PFSK-1 (cell line): Measurements from ENCODE around the gene JAK1.

Experiments
- FOXP2 ChIP-seq: optimal IDR thresholded peaks from 2 replicates; pipeline ENCODE3; 2011; ENCODE audit warnings: borderline replicate concordance, control low read depth, inconsistent platforms; ENCODE audit not compliant: insufficient read depth; ENCODE audit errors: extremely low read length, extremely low read depth
- POLR2AphosphoS5 ChIP-seq: IDR thresholded peaks from 2 replicates; pipeline ENCODE4 v1.6.1; 2012; ENCODE audit warnings: low read depth, mild to moderate bottlenecking, control low read depth, low read length, moderate library complexity
- SIN3A ChIP-seq: IDR thresholded peaks from 2 replicates; pipeline ENCODE4 v1.6.1; 2012; ENCODE audit warnings: mild to moderate bottlenecking, low read length, moderate library complexity, borderline replicate concordance; ENCODE audit not compliant: insufficient read depth
- TAF1 ChIP-seq: IDR thresholded peaks from 2 replicates; pipeline ENCODE4 v1.6.1; 2012; ENCODE audit warnings: low read length, control low read depth, borderline replicate concordance; ENCODE audit not compliant: insufficient read depth
- TF ChIP-seq, protein P1 (sequence below), 2 experiments: IDR thresholded peaks; 2 replicates each; pipeline versions ENCODE4 v1.6.1 to v1.8.0; 2011 to 2012; ENCODE audit warnings: low read depth in 2 of 2, low read length in 2 of 2, control low read depth in 1 of 2, inconsistent platforms in 1 of 2, mild to moderate bottlenecking in 1 of 2, moderate library complexity in 1 of 2; ENCODE audit not compliant: insufficient read depth in 1 of 2

DNA sequence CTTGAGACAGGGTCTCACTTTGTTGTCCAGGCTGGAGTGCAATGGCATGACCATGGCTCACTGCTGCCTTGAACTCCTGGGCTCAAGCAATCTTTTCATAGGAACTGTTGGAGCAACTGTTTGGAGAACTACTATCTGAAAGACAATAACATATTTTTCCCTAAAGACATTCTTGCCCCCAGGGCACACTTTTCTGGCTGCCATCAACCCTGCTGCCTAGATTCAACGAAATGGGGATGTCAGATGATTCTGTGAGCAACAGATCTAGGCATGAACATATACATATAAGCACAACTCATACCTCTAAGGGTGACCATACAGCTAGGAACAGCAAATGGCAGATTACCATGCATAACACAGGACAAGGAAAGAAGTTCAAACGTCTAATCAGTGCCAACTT, 27.4 kb downstream of the JAK1 start:
- TF ChIP-seq, protein P1, sequence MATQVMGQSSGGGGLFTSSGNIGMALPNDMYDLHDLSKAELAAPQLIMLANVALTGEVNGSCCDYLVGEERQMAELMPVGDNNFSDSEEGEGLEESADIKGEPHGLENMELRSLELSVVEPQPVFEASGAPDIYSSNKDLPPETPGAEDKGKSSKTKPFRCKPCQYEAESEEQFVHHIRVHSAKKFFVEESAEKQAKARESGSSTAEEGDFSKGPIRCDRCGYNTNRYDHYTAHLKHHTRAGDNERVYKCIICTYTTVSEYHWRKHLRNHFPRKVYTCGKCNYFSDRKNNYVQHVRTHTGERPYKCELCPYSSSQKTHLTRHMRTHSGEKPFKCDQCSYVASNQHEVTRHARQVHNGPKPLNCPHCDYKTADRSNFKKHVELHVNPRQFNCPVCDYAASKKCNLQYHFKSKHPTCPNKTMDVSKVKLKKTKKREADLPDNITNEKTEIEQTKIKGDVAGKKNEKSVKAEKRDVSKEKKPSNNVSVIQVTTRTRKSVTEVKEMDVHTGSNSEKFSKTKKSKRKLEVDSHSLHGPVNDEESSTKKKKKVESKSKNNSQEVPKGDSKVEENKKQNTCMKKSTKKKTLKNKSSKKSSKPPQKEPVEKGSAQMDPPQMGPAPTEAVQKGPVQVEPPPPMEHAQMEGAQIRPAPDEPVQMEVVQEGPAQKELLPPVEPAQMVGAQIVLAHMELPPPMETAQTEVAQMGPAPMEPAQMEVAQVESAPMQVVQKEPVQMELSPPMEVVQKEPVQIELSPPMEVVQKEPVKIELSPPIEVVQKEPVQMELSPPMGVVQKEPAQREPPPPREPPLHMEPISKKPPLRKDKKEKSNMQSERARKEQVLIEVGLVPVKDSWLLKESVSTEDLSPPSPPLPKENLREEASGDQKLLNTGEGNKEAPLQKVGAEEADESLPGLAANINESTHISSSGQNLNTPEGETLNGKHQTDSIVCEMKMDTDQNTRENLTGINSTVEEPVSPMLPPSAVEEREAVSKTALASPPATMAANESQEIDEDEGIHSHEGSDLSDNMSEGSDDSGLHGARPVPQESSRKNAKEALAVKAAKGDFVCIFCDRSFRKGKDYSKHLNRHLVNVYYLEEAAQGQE (IDR thresholded peaks at IDR 0.05; ENCODE audit: insufficient read depth in 1 of 2, low read depth in 2 of 2, low read length in 2 of 2) = no peak
- TF ChIP-seq TAF1 (no peak), POLR2AphosphoS5 (no peak), SIN3A (no peak), FOXP2 (no peak)
